Activated CD8-positive, alpha-beta memory T cell treated with anti-CD3 and anti-CD28 coated beads, Interleukin-2, amount 50 U/mL, for 1 hour (primary cell): ENCODE measurements around the gene CCNL2.
"Not testable (repeated sequence)": the region's sequence is repeated elsewhere in the genome, so short reads cannot be mapped to it uniquely, and the experiment has no call there.

Experiments
- DNase-seq: peaks from one replicate; pipeline ENCODE4 v3.0.0-alpha.2; 2020; ENCODE audit errors: extremely low read depth

The CCNL2 gene

GRCh38 chr1:1399872-1400575 is 889 bp upstream of the CCNL2 start:
- DNase-seq = no peak

GRCh38 chr1:1398677-1399186 is 403 bp downstream of the CCNL2 start:
- DNase-seq = no peak

- no peak for DNase-seq
These were observed 1.2 kb downstream of the CCNL2 start for GRCh38 chr1:1397839-1398523.

- no peak for DNase-seq
These were observed 4.0 kb downstream of the CCNL2 start for GRCh38 chr1:1395166-1395565.

- no peak for DNase-seq
These were observed 5.0 kb downstream of the CCNL2 start for GRCh38 chr1:1394116-1394515.

GRCh38 chr1:1393428-1393827 is 5.7 kb downstream of the CCNL2 start:
- DNase-seq = no peak

- DNase-seq = no peak
These were observed 6.1 kb downstream of the CCNL2 start for GRCh38 chr1:1393014-1393413.

GRCh38 chr1:1391225-1391624 is 7.9 kb downstream of the CCNL2 start:
- DNase-seq = no peak

GRCh38 chr1:1390675-1391074 is 8.5 kb downstream of the CCNL2 start:
- DNase-seq = no peak

- no peak for DNase-seq
These were observed 11.1 kb downstream of the CCNL2 start for GRCh38 chr1:1388078-1388472.

- DNase-seq = no peak
These were observed 11.7 kb downstream of the CCNL2 start for GRCh38 chr1:1387098-1388077.

GRCh38 chr1:1385931-1386330 is 13.2 kb downstream of the CCNL2 start:
- DNase-seq = no peak

GRCh38 chr1:1385339-1385738 is 13.8 kb downstream of the CCNL2 start:
- DNase-seq = not testable (repeated sequence)

- DNase-seq = no peak
These were observed 17.8 kb downstream of the CCNL2 start for GRCh38 chr1:1381294-1381693.

GRCh38 chr1:1380860-1381259 is 18.3 kb downstream of the CCNL2 start:
- DNase-seq = no peak

- DNase-seq = no peak
These were observed 21.5 kb downstream of the CCNL2 start for GRCh38 chr1:1377540-1378205.

- no peak for DNase-seq
These were observed 22.4 kb downstream of the CCNL2 start for GRCh38 chr1:1376551-1377226.

GRCh38 chr1:1374929-1375662 is 24.0 kb downstream of the CCNL2 start, which contains the start of gene AURKAIP1:
TSS of gene AURKAIP1 (minus strand) at chr1:1375207. CDS start at chr1:1374756, 451 bp downstream.
- peak; percentile 92 for DNase-seq

GRCh38 chr1:1374589-1374928 is 24.6 kb downstream of the CCNL2 start:
- DNase-seq = no peak
